Glutamatergic neuron (in vitro differentiated cells): ENCODE measurements around the gene ELFN2. TPM values are rescaled to one million over a fixed set of nuclear protein-coding genes. Genes with fewer than 3 reads are reported as not detected.
A peak's percentile ranks its signal among the peaks of the same experiment; 100 is the strongest.

Source experiments
- DNase-seq: peaks from one replicate; pipeline ENCODE4 v3.0.0; 2022
- H3K27ac Mint-ChIP-seq: one replicate; pipeline ENCODE4 v1.8.0; 2020; ENCODE audit warnings: mild to moderate bottlenecking, mixed read lengths, inconsistent platforms; ENCODE audit not compliant: unreplicated experiment
- H3K27me3 Mint-ChIP-seq: one replicate; pipeline ENCODE4 v1.8.0; 2020; ENCODE audit warnings: mild to moderate bottlenecking, moderate library complexity, mixed read lengths, inconsistent platforms; ENCODE audit not compliant: unreplicated experiment
- H3K36me3 Mint-ChIP-seq: one replicate; pipeline ENCODE4 v1.8.0; 2020; ENCODE audit warnings: mild to moderate bottlenecking, mixed read lengths, inconsistent platforms; ENCODE audit not compliant: unreplicated experiment
- H3K4me1 Mint-ChIP-seq: one replicate; pipeline ENCODE4 v1.8.0; 2020; ENCODE audit warnings: mild to moderate bottlenecking, low read depth, mixed read lengths, inconsistent platforms; ENCODE audit not compliant: unreplicated experiment
- H3K4me3 Mint-ChIP-seq: one replicate; pipeline ENCODE4 v1.8.0; 2020; ENCODE audit warnings: mild to moderate bottlenecking, mixed read lengths, inconsistent platforms; ENCODE audit not compliant: unreplicated experiment
- H3K9me3 Mint-ChIP-seq: one replicate; pipeline ENCODE4 v1.8.0; 2020; ENCODE audit warnings: mild to moderate bottlenecking, moderate library complexity, mixed read lengths, inconsistent platforms; ENCODE audit not compliant: unreplicated experiment
- CTCF ChIP-seq: fragments of 200-600 bp; sonication (generic); IDR thresholded peaks from one replicate; pipeline ENCODE4 v1.5.0; 2021; ENCODE audit not compliant: partially characterized antibody, unreplicated experiment
- total RNA-seq: library from RNA; stranded (reverse); fragmentation: NEBNext Ultra II Directional; extraction: Animal tissue kit (Norgen Biotek cat#: 25700); gene quantifications from one replicate; pipeline ENCODE4 v1.2.1, GENCODE V29; 2021; ENCODE audit not compliant: unreplicated experiment

ELFN2 gene
- total RNA-seq, 1 donor from 2014 or later: 7.3 TPM

GRCh38 chr22:37334461-37334858 is 92.8 kb downstream of the ELFN2 start:
- Mint-ChIP-seq H3K27ac (no peak overlapping the region), H3K36me3 (no peaks in the 10 kb centered on the region), H3K4me1 (peaks cover 34% of the 10 kb centered on the region), H3K4me3 (no peak overlapping the region), H3K9me3 (peaks cover 10% of the 10 kb centered on the region), H3K27me3 (peaks cover 8% of the 10 kb centered on the region)
- TF ChIP-seq CTCF: no peak
- DNase-seq: peak; percentile 39

- peak overlapping the region; percentile 59 for H3K4me3 Mint-ChIP-seq
- H3K9me3 Mint-ChIP-seq: peaks cover 11% of the 10 kb centered on the region
- peaks cover 13% of the 10 kb centered on the region for H3K27me3 Mint-ChIP-seq
- DNase-seq: no peak
- H3K27ac Mint-ChIP-seq: no peak overlapping the region
- peaks cover 35% of the 10 kb centered on the region for H3K4me1 Mint-ChIP-seq
- no peak for TF ChIP-seq CTCF
- H3K36me3 Mint-ChIP-seq: no peaks in the 10 kb centered on the region
These were observed 93.4 kb downstream of the ELFN2 start for GRCh38 chr22:37333724-37334460.

GRCh38 chr22:37331856-37332536 is 95.3 kb downstream of the ELFN2 start:
- H3K36me3 Mint-ChIP-seq: no peaks in the 10 kb centered on the region
- H3K27me3 Mint-ChIP-seq: peaks cover 15% of the 10 kb centered on the region
- DNase-seq: no peak
- H3K9me3 Mint-ChIP-seq: peaks cover 15% of the 10 kb centered on the region
- H3K27ac Mint-ChIP-seq: peak overlapping the region; percentile 45
- H3K4me1 Mint-ChIP-seq: peaks cover 30% of the 10 kb centered on the region
- H3K4me3 Mint-ChIP-seq: no peak overlapping the region
- no peak for TF ChIP-seq CTCF

GRCh38 chr22:37331034-37331428 is 96.2 kb downstream of the ELFN2 start:
- Mint-ChIP-seq H3K4me3 (no peak overlapping the region), H3K4me1 (peaks cover 30% of the 10 kb centered on the region), H3K9me3 (peaks cover 15% of the 10 kb centered on the region), H3K36me3 (no peaks in the 10 kb centered on the region), H3K27me3 (peaks cover 15% of the 10 kb centered on the region), H3K27ac (no peak overlapping the region)
- peak; percentile 50 for DNase-seq
- TF ChIP-seq CTCF: no peak
